ENCODE data around the gene MLXIP. TPM values are rescaled to one million over a fixed set of nuclear protein-coding genes. Genes with fewer than 3 reads are reported as not detected.
"Not testable (repeated sequence)": the region's sequence is repeated elsewhere in the genome, so short reads cannot be mapped to it uniquely, and the experiment has no call there.

The MLXIP gene
- total and polyA plus RNA-seq, 2 experiments from 2014 or later: 16.2 to 23.0 TPM

GRCh38 chr12:122102331-122102730 lies 23.8 kb downstream of the MLXIP start:
- no peak overlapping the region for H2AFZ ChIP-seq
- no peak overlapping the region for H3K4me3 ChIP-seq
- 0 out of 2 replicates have a peak, but pooled peaks cover 3% of the 10 kb centered on the region for H3F3A ChIP-seq (replicated peaks; ENCODE audit: low read depth)
- Mint-ChIP-seq H3K27ac (no peak overlapping the region), H3K27me3 (ENCODE audit: insufficient read depth, low read depth, poor library complexity) (peaks cover 6% of the 10 kb centered on the region), H3K36me3 (ENCODE audit: low read depth) (peaks cover 2% of the 10 kb centered on the region), H3K4me1 (peaks cover 28% of the 10 kb centered on the region), H3K9me3 (no peaks in the 10 kb centered on the region), H3K4me3 (no peak overlapping the region)
- no peaks in the 10 kb centered on the region for H3K27me3 ChIP-seq (ENCODE audit: insufficient read depth)
- no peak overlapping the region for H3K4me2 ChIP-seq
- H3K36me3 ChIP-seq (ENCODE audit: insufficient read depth): peaks cover 4% of the 10 kb centered on the region; the same call in 1 of the 2 replicates
- ATAC-seq (no peak), DNase-seq (ENCODE audit: low spot score) (no peak)
- peaks cover 12% of the 10 kb centered on the region for H4K20me1 ChIP-seq (replicated peaks; ENCODE audit: insufficient read depth)
- peaks cover 15% of the 10 kb centered on the region for H3K4me1 ChIP-seq (ENCODE audit: insufficient read depth)
- no peaks in the 10 kb centered on the region for H3K9me2 ChIP-seq (ENCODE audit: insufficient read depth)
- peaks cover 60% of the 10 kb centered on the region for H3K79me2 ChIP-seq (replicated peaks; ENCODE audit: insufficient read depth)
- TF ChIP-seq JUNB (IDR thresholded peaks at IDR 0.05; ENCODE audit: unreplicated experiment) (no peak), CREB1 (CRISPR knock-in tag; IDR thresholded peaks at IDR 0.05; ENCODE audit: low read depth) (no peak), ETS1 (IDR thresholded peaks at IDR 0.05) (no peak), POLR2AphosphoS5 (IDR thresholded peaks at IDR 0.05; ENCODE audit: low read depth) (no peak), EZH2 (IDR thresholded peaks at IDR 0.05; ENCODE audit: low read depth, unreplicated experiment) (no peak), STAT1 (IDR thresholded peaks at IDR 0.05; ENCODE audit: unreplicated experiment) (no peak)
- no peak overlapping the region for H3K27ac ChIP-seq (ENCODE audit: low read depth)

GRCh38 chr12:122104844-122105243 lies 26.3 kb downstream of the MLXIP start:
- peaks cover 14% of the 10 kb centered on the region for H3K4me1 Mint-ChIP-seq
- H3K36me3 Mint-ChIP-seq (ENCODE audit: low read depth): peaks cover 2% of the 10 kb centered on the region; the same call in 2 of the 3 replicates
- H3K27ac Mint-ChIP-seq: no peak overlapping the region
- peaks cover 50% of the 10 kb centered on the region for H3K79me2 ChIP-seq (replicated peaks; ENCODE audit: insufficient read depth)
- ATAC-seq (no peak), DNase-seq (ENCODE audit: low spot score) (no peak)
- H3K4me1 ChIP-seq (ENCODE audit: insufficient read depth): peaks cover 4% of the 10 kb centered on the region
- no peaks in the 10 kb centered on the region for H3K9me2 ChIP-seq (ENCODE audit: insufficient read depth)
- TF ChIP-seq ZNF462 (CRISPR knock-in tag; IDR thresholded peaks at IDR 0.05) (no peak), ZNF331 (CRISPR knock-in tag; IDR thresholded peaks at IDR 0.05; ENCODE audit: low read depth) (no peak), ZNF114 (CRISPR knock-in tag; IDR thresholded peaks at IDR 0.05) (no peak), POLR2AphosphoS5 (IDR thresholded peaks at IDR 0.05; ENCODE audit: low read depth) (no peak), NANOG (IDR thresholded peaks at IDR 0.05; ENCODE audit: borderline replicate concordance) (no peak), EZH2phosphoT487 (IDR thresholded peaks at IDR 0.05; ENCODE audit: unreplicated experiment) (no peak)
- no peak overlapping the region for H3K4me3 Mint-ChIP-seq
- no peaks in the 10 kb centered on the region for H3F3A ChIP-seq (replicated peaks; ENCODE audit: low read depth)
- H3K27ac ChIP-seq (ENCODE audit: low read depth): no peak overlapping the region
- H3K27me3 ChIP-seq (ENCODE audit: insufficient read depth): no peaks in the 10 kb centered on the region
- no peak overlapping the region for H3K4me2 ChIP-seq
- H3K9me3 Mint-ChIP-seq: no peaks in the 10 kb centered on the region
- H4K20me1 ChIP-seq (replicated peaks; ENCODE audit: insufficient read depth): peaks cover 7% of the 10 kb centered on the region
- no peak overlapping the region for H2AFZ ChIP-seq
- H3K36me3 ChIP-seq (ENCODE audit: insufficient read depth): peaks cover 4% of the 10 kb centered on the region; the same call in 1 of the 2 replicates
- peaks cover 6% of the 10 kb centered on the region for H3K27me3 Mint-ChIP-seq (ENCODE audit: insufficient read depth, low read depth, poor library complexity)
- H3K4me3 ChIP-seq: no peak overlapping the region

GRCh38 chr12:122105496-122105895 lies 26.9 kb downstream of the MLXIP start:
- not testable (repeated sequence) for H3K4me1 ChIP-seq (ENCODE audit: insufficient read depth); H3K4me1 Mint-ChIP-seq; ATAC-seq; H3K27ac Mint-ChIP-seq; DNase-seq (ENCODE audit: low spot score); H3K9me3 Mint-ChIP-seq; H3F3A ChIP-seq (replicated peaks; ENCODE audit: low read depth); H2AFZ ChIP-seq; H3K27me3 ChIP-seq (ENCODE audit: insufficient read depth); H3K9me2 ChIP-seq (ENCODE audit: insufficient read depth); H3K36me3 Mint-ChIP-seq (ENCODE audit: low read depth); H4K20me1 ChIP-seq (replicated peaks; ENCODE audit: insufficient read depth); H3K4me3 Mint-ChIP-seq; H3K27me3 Mint-ChIP-seq (ENCODE audit: insufficient read depth, low read depth, poor library complexity); H3K4me3 ChIP-seq; H3K27ac ChIP-seq (ENCODE audit: low read depth); H3K36me3 ChIP-seq (ENCODE audit: insufficient read depth); H3K4me2 ChIP-seq
- H3K79me2 ChIP-seq (replicated peaks; ENCODE audit: insufficient read depth): peaks cover 48% of the 10 kb centered on the region
